HG03460 (cell line): ENCODE measurements around the gene TLR8.
A peak's percentile ranks its signal among the peaks of the same experiment; 100 is the strongest.

ENCODE experiments used
- ATAC-seq: cut with Tn5 transposase; IDR thresholded peaks from one replicate; pipeline ENCODE4 v1.9.1; 2021; ENCODE audit not compliant: unreplicated experiment

The TLR8 gene

GRCh38 chrX:12945494-12945893 is 39.1 kb downstream of the TLR8 start:
- ATAC-seq, result no peak

DNA sequence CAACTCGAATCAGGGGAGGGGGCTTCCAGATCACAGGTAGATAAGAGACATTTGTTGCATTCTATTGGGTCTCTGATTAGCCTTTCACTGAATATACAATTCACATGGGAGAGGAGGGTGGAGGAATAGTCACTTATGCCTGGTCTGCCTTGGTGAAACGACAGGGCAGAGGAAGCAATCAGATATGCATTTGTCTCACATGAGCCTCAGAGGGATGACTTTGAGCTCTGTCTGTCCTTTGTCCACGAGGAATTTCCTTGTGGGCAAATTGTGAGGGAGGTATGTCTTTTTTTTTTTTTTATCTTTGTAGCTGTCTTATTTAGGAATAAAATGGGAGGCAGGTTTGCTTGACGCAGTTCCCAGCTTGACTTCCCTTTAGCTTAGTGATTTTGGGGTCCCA is 40.0 kb downstream of the TLR8 start:
- no peak for ATAC-seq

- ATAC-seq, result no peak
Observed at GRCh38 chrX:12946838-12947544, 40.6 kb downstream of the TLR8 start.

DNA sequence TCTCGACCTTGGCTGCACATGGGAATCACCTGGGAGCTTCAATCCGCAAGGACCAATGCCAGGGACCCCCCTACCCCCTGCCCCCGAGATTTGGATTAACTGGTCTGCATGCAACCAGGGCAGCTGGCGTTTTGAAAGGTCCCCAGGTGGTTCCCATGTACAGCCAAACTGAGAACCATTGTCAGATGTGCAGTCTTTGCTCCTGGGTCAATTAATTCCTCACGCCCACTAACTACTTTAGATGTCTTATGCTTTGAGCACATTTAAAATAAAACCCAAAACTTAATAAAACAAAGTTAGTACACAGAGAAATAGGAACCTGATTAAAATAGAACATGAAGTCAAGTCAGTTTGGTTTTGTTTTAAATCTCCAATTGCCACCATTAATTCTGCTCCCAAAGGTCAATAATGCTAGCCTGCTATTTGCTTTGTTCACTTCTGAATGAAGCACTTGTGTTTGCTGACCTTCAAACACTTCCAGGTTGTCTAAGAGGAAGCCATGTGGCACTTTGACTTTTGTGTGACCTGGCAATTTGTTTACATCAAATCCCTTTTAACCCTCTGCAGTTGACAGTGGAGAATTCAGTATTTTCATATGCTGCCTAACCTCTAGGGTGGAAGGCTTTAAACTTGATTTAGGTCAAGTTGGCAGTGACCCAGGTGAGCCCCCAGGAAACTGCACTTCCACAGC is 41.3 kb downstream of the TLR8 start:
- ATAC-seq, result no peak

GRCh38 chrX:12948495-12948894 is 42.1 kb downstream of the TLR8 start:
- no peak for ATAC-seq

DNA sequence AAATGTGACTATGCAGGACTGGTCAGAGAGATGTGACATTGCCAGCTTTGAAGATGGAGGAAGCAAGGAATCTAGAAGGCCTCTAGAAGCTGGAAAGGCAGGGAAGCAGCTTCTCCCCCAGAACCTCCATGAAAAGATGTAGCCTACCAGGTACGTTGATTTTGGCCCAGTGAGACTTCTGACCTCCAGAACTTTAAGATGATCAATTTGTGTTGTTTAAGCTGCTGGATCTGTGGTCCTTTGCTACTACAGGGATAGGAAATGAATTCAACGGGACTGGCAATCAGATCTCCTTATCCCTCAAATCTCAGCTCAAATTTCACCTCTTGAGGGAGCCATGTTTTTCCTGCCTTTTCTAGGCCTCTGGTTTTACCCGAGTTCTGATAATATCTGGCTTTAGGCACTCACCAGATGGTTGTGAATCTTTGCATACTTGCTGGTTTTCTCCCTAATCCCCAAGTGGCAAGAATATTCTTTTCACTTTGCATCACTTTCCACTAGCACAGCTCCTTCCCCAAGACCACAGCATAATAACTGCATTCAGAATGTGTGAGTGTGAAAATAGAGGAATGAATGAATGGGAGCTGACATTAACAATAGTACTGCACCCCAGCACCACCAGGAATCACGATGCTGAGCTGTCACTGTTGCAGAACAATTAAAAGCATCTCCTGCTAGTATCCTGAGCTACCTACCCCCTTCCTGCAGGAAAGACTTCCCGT is 42.9 kb downstream of the TLR8 start:
- no peak for ATAC-seq

- ATAC-seq, result peak; percentile 51
Observed at GRCh38 chrX:12949927-12950656, 43.7 kb downstream of the TLR8 start.

- ATAC-seq, result peak; percentile 41
Observed at GRCh38 chrX:12950851-12951594, 44.6 kb downstream of the TLR8 start.

DNA sequence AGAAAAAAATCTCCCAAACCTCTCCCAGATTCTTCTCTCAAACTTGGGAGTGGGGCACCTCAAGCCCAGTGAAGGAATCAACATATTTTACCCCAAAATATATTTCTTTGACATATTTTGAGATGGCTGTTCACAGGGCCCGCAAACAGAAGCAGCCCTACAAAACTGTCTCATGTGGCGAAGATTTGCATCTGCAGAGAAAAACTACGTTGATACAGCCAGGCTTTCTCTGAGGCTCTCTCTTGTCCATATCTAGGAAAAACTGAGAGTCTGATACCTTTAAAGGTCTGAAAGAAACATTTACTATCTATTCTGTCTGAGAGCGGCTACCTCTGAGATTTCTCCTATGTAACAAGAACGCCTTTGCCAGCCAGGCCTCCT is 45.2 kb downstream of the TLR8 start:
- no peak for ATAC-seq

GRCh38 chrX:12953420-12953819 is 47.0 kb downstream of the TLR8 start:
- ATAC-seq, result no peak

DNA sequence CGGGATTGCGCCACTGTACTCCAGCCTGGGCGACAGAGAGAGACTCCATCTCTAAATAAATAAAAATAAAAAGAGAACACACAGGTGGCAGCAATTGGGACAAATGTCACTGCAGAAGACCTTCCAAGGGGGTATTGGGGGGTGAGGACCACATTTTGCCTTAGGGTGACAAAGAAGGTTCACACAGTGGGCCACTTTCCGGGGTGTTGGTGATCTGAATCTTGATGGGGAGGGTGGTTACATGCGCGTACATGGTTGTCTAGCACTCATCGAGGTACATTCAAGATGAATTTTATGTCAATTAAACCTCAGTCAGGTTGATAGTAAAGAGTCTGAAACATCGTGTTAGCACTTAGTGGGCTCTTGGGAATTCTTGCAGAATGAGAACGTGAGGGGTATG is 48.0 kb downstream of the TLR8 start:
- no peak for ATAC-seq

DNA sequence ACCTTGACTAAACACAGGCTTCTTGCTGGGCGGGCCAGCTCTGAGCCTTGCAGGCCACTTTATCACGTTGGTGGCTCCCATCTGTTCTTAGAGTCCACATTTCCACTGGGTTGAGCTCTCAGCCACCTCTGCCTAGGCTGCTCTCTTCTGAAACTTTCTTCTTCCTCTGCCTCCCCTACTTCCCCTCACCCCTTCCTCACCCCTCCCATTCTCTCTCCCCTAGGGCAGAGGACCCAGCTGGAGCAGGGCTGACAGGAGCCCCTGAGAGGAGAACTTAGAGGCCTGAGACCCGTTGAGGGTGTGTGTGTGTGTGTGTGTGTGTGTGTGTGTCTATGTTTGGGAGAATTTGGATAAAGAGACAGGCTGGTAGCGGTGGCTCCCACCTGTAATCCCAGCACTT is 48.6 kb downstream of the TLR8 start:
- ATAC-seq, result no peak

DNA sequence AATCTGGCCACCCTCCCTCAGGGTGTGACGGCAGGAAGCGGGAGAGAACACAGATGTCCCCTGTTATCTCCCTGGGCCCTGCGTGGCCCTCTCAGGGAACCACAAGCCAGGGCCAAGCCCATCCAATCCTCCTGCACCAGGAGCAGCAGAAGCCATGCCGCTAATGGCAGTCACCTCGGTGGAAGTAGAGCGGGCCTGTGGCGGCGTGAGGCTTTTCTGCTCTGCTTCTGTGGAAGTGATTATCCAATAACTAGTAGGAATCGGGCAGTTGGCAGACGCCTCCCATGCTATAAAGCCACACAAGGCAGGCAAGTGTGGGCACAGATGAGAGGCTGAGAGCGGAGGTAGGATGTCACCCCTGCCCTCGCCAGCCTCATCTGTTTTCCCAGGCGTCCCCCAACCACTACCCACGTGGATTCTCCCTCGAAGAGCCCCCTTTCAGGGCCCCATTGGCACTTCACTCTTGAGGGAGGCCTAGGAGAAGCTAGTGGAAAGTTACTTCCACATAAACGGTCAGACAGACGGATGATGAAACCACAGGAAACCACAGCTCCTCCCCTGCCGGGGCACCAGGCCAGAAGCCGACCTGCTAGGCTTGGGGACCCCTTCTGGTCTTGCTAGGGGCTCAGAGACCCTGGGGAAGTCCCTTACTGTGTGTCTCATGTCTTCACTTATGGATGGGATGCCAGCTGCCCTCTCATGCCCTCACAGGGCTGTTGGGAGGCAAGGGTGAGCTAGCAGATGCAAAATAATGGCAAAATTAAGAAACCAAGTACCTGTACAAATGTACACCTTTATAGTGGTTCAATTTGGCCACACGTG is 49.7 kb downstream of the TLR8 start:
- peak; percentile 33 for ATAC-seq

GRCh38 chrX:12956704-12957534 is 50.5 kb downstream of the TLR8 start:
- ATAC-seq, result peak; percentile 48

- ATAC-seq, result no peak
Observed at GRCh38 chrX:12958059-12958458, 51.6 kb downstream of the TLR8 start.

DNA sequence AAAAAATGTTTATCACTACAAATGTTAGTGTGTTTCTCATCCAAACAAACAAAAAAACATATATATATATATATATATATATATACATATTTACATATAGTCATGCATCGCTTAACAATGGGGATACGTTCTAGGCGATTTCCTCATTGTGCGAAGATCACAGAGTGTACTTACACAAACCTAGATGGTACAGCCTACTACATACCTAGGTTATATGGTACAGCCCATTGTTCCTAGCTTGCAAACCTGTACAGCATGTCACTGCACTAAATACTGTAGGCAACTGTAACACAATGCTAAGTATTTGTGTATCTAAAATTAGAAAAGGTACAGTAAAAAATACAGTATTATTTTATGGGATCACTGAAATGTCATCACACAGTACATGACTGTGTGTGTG is 52.0 kb downstream of the TLR8 start:
- ATAC-seq, result no peak

DNA sequence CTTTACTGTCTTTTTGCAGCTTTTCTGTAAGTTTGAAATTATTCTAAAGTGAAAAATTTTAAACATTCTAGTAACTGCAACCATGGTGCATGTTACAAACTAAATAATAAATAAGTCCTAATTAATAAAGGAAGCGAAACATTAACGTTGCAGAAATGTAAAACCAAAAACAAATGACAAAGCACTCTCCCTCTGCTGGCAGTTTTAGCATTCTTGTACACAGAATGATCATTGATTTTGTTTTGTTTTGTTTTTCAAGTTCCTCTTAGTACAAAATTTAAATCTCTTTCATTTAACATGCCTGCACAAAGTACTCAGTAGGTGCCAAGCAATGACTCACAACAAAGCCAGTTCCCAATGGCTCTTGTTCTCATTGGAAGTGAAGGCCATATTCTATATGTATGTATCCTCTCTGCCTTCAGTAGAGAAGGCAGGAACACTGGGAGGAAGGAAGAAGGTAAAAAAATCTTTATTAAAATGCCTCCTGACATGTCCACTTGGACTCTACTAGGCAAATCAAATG is 54.8 kb downstream of the TLR8 start:
- no peak for ATAC-seq

DNA sequence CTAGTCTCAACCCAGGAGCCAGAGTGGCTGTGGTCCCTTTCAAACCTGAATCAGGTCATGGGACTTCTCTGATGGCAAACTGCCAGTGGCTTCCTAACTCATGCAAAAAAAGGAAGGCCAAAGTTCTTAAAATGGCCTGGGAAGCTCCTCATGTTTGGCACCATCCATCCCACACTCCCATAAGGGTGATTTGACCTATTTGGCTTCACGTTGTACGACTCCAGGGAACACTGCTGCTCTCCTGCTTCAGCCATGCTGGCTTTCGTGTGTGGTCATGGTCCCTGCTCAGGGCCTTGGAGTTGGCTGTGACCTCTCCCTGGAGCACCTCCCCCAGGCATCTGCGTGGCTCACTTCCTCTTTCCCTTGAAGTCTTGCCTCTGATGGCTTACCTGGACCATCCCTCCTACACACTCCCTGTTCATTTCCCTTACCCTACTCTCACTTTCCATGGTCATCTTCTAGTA is 55.7 kb downstream of the TLR8 start:
- ATAC-seq, result peak; percentile 41
